Loucy (cell line): ENCODE measurements around the gene RSRC2.

ENCODE experiments used
- H2AFZ ChIP-seq: fragments of 200-600 bp; sonication (generic); 2 replicates; pipeline ENCODE4 v1.6.0; 2016; ENCODE audit warnings: antibody characterized with exemption, mild to moderate bottlenecking, low read length, moderate library complexity
- H3F3A ChIP-seq: fragments of 200-600 bp; 2 replicates; pipeline ENCODE4 v1.6.0; 2016; ENCODE audit warnings: antibody characterized with exemption, low read depth, mild to moderate bottlenecking
- H3K27me3 ChIP-seq: fragments of 200-600 bp; sonication (generic); 2 replicates; pipeline ENCODE4 v1.6.1; 2014; ENCODE audit warnings: low read length, mild to moderate bottlenecking; ENCODE audit not compliant: insufficient read depth, poor library complexity, severe bottlenecking
- H3K36me3 ChIP-seq: fragments of 200-600 bp; sonication (generic); 2 replicates; pipeline ENCODE4 v1.6.1; 2016; ENCODE audit warnings: low read length; ENCODE audit not compliant: insufficient read depth
- H3K4me1 ChIP-seq: fragments of 200-600 bp; sonication (generic); 2 replicates; pipeline ENCODE4 v1.5.1; 2014; ENCODE audit warnings: low read length, mild to moderate bottlenecking; ENCODE audit not compliant: insufficient read depth, poor library complexity, severe bottlenecking
- H3K4me2 ChIP-seq: fragments of 200-600 bp; sonication (generic); 2 replicates; pipeline ENCODE4 v1.6.0; 2014; ENCODE audit warnings: antibody characterized with exemption, low read length, low read depth, mild to moderate bottlenecking; ENCODE audit not compliant: poor library complexity, severe bottlenecking
- H3K4me3 ChIP-seq: fragments of 200-600 bp; sonication (generic); 2 replicates; pipeline ENCODE4 v1.5.1; 2014; ENCODE audit warnings: low read length, mild to moderate bottlenecking, mixed read lengths; ENCODE audit not compliant: poor library complexity, severe bottlenecking
- H3K79me2 ChIP-seq: fragments of 200-600 bp; sonication (generic); 2 replicates; pipeline ENCODE4 v1.6.1; 2014; ENCODE audit warnings: low read length; ENCODE audit not compliant: insufficient read depth
- H3K9ac ChIP-seq: fragments of 200-600 bp; sonication (generic); 2 replicates; pipeline ENCODE4 v1.6.0; 2014; ENCODE audit warnings: mild to moderate bottlenecking, low read depth, low read length, moderate library complexity; ENCODE audit not compliant: poor library complexity, severe bottlenecking
- H3K9me2 ChIP-seq: fragments of 200-600 bp; sonication (generic); replicated peaks from 2 replicates; pipeline ENCODE4 v1.6.1; 2016; ENCODE audit warnings: low read depth, low read length, mixed read lengths
- H3K9me3 ChIP-seq: fragments of 200-600 bp; sonication (generic); 2 replicates; pipeline ENCODE4 v1.6.1; 2014; ENCODE audit warnings: mild to moderate bottlenecking, antibody characterized with exemption, low read length, low read depth; ENCODE audit not compliant: insufficient read depth
- H4K20me1 ChIP-seq: fragments of 200-600 bp; sonication (generic); 2 replicates; pipeline ENCODE4 v1.6.0; 2014; ENCODE audit warnings: antibody characterized with exemption, low read length, mild to moderate bottlenecking; ENCODE audit not compliant: insufficient read depth, poor library complexity, severe bottlenecking
- CTCF ChIP-seq: fragments of 200-600 bp; sonication (generic); conservative IDR thresholded peaks from 2 replicates; pipeline ENCODE4 v1.5.1; 2014; ENCODE audit warnings: mild to moderate bottlenecking, antibody characterized with exemption, low read length
- EZH2phosphoT487 ChIP-seq: fragments of 200-600 bp; IDR thresholded peaks from 2 replicates; pipeline ENCODE4 v1.6.1; 2018; ENCODE audit warnings: antibody characterized with exemption, mild to moderate bottlenecking, moderate library complexity, borderline replicate concordance

Gene RSRC2

GRCh38 chr12:122459211-122459610 is 67.5 kb downstream of the RSRC2 start:
- Histone ChIP-seq H3K9ac (no peak overlapping the region), H3K4me2 (no peak overlapping the region), H3K27me3 (no peaks in the 10 kb centered on the region), H3K4me3 (no peak overlapping the region), H3K9me2 (no peaks in the 10 kb centered on the region), H3K36me3 (no peaks in the 10 kb centered on the region), H2AFZ (no peak overlapping the region), H3K4me1 (peaks cover under 1% of the 10 kb centered on the region), H3K9me3 (no peaks in the 10 kb centered on the region), H3F3A (no peaks in the 10 kb centered on the region), H3K79me2 (no peaks in the 10 kb centered on the region), H4K20me1 (no peaks in the 10 kb centered on the region)
- TF ChIP-seq CTCF, result no peak
- no peak for TF ChIP-seq EZH2phosphoT487

- H3K9me3 ChIP-seq, result no peaks in the 10 kb centered on the region
- H3K4me1 ChIP-seq, result peaks cover 9% of the 10 kb centered on the region
- no peak overlapping the region for H3K4me2 ChIP-seq
- H3K4me3 ChIP-seq, result no peak overlapping the region
- no peak overlapping the region for H2AFZ ChIP-seq
- H4K20me1 ChIP-seq, result no peaks in the 10 kb centered on the region
- H3K36me3 ChIP-seq, result no peaks in the 10 kb centered on the region
- H3K27me3 ChIP-seq, result no peaks in the 10 kb centered on the region
- TF ChIP-seq EZH2phosphoT487 (no peak), CTCF (no peak)
- H3F3A ChIP-seq, result no peaks in the 10 kb centered on the region
- no peaks in the 10 kb centered on the region for H3K79me2 ChIP-seq
- no peak overlapping the region for H3K9ac ChIP-seq
- no peaks in the 10 kb centered on the region for H3K9me2 ChIP-seq
Observed at GRCh38 chr12:122458105-122459035, 68.4 kb downstream of the RSRC2 start.

- H3K4me1 ChIP-seq, result peaks cover 13% of the 10 kb centered on the region
- H4K20me1 ChIP-seq, result no peaks in the 10 kb centered on the region
- H3K27me3 ChIP-seq, result no peaks in the 10 kb centered on the region
- no peak for TF ChIP-seq CTCF
- TF ChIP-seq EZH2phosphoT487, result no peak
- no peak overlapping the region for H2AFZ ChIP-seq
- H3K9me3 ChIP-seq, result no peaks in the 10 kb centered on the region
- H3K9ac ChIP-seq, result no peak overlapping the region
- H3K36me3 ChIP-seq, result no peaks in the 10 kb centered on the region
- H3F3A ChIP-seq, result no peaks in the 10 kb centered on the region
- no peak overlapping the region for H3K4me3 ChIP-seq
- H3K79me2 ChIP-seq, result no peaks in the 10 kb centered on the region
- no peaks in the 10 kb centered on the region for H3K9me2 ChIP-seq
- no peak overlapping the region for H3K4me2 ChIP-seq
Observed at GRCh38 chr12:122457627-122458026, 69.1 kb downstream of the RSRC2 start.
